NCI-H2107 treated with DMSO at 0.1 percent for 48 hours (cell line): ENCODE measurements around the gene FRRS1L.

ENCODE experiments used
- DNase-seq: peaks from one replicate; lab custom pipeline; 2025; ENCODE audit not compliant: unreplicated experiment; lab: John Stamatoyannopoulos, UW

The FRRS1L gene, protein sequence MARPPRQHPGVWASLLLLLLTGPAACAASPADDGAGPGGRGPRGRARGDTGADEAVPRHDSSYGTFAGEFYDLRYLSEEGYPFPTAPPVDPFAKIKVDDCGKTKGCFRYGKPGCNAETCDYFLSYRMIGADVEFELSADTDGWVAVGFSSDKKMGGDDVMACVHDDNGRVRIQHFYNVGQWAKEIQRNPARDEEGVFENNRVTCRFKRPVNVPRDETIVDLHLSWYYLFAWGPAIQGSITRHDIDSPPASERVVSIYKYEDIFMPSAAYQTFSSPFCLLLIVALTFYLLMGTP

DNA sequence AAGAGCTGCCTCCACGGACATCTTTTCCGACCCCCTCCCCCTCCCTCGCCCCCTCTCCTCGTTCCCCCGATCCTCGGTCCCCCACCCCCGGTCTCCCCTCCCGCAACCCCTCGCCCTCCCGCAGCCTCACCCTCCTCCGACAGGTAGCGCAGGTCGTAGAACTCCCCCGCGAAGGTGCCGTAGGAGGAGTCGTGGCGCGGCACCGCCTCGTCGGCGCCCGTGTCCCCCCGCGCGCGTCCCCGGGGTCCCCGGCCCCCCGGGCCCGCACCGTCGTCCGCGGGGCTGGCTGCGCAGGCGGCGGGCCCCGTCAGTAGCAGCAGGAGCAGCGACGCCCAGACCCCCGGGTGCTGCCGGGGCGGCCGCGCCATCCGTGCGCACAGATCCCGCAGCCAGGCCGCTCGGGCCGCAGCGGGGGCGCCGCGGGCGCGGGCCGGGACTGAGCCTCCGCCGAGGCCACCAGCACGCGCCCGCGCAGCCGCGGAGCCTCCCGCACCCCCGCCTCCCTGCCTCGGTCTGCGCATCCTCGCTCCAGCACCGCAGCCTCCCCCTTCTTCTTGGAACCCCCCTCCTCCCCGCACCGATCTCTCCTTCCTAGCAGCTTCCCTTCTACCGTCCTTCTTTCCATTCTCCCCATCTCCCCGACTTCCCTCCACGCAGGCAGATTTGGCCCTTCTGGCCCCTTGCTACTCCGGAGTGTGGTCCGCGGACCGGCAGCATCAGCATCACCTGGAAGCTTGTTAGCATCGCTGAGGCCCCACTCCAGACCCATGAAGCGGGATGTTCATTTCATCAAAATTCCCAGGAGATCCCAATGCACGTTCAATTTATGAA lies at the start of gene FRRS1L:
TSS of gene FRRS1L (minus strand) at position 479 of the 831 bp plus-strand sequence. CDS start at position 368, 111 bp downstream.
- DNase-seq = no peak

DNA sequence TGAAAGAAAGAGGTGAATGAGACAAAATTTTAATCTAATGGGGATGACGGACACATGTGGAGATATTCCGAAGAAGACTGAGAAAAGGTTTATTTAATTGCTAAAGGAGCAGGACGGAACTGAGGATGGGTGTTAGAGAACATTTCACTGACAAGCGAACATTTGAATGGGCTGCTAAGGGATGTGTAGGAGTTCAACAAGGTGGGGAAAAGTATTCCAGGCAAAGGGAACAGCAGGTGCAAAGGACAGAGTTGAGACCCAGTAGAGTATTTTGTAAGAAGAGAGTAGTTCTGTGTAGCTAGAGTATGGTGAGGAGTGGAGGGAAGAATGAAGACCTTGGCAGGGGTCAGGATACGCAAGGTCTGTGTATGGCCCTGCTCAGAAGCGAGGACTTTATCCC lies 47.4 kb upstream of the FRRS1L start:
- DNase-seq = no peak

DNA sequence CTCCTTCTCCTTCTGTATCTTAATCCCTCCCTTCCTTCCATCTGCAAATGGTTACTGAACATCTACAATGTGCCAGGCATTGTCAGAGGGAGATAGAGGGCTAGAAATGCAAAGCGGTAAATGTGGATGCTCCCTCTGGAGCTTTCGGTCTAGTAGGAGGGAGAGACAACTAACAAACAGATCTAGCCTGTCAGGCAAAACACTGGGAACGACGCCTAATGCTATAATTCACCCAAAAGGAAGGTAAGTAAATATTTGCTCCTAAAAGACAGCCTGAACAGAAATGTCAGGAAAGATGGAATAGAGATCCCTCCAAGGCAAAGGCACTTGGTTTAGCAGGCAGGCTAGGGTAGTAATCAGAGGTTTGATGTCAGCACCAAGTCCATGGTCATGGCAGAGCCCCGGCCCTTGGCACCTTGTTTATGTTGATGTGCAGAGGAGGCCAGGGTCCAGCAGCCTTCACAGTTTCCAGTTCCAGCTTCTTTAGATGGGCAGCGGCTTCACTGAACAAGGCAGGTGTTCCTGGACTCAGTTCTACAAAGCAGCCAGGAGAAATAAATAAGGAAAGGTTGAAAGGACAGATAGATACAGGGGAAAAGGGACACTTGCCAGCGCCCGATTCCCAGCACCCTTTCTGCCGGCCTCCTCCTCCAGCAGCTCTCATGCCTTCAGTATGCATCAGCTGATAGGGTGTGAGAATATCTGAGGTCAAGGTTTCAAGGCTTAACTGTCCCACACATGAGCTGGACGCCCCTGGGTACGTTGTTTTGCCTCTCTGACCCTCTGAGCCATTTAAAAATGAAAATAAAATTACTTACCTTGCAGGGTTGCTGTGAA lies 46.5 kb upstream of the FRRS1L start:
- no peak for DNase-seq

DNA sequence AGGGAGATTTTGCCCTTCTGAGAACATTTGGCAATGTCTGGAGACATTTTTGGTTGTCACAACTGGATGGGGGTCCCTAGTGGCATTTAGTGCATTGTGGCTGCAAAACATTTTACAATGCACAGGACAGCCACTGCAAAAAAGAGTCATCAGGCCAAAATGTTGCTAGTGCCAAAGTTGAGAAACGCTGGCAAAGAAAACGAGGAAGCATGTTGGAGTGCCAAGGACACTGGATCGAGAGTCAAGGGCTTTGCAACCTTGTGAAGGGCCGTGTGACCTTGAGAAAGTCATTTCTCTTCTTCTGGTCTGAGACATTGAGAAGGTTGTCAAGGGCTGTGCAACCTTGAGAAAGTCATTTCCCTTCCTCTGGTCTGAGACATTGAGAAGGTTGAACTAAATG lies 45.7 kb upstream of the FRRS1L start:
- no peak for DNase-seq

DNA sequence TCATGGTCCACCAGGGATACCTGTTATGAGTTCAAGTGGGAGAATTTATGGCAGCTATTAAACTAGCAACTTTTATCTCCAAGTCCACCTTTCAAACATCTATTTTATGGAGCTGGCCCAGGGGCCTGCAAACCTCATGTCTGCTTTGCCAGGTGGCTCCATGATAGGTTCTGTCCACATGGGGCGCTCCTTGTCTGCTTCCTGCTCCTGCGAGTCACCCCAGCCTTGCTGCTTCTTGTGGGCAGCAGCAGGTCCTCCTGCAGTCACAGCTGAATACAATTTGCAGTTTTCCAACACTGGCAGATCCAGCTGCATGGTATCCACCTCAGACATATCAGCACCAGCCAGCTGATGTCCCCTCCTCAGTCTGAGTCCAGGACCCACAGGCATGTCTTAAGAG lies 39.6 kb upstream of the FRRS1L start:
- DNase-seq = no peak

DNA sequence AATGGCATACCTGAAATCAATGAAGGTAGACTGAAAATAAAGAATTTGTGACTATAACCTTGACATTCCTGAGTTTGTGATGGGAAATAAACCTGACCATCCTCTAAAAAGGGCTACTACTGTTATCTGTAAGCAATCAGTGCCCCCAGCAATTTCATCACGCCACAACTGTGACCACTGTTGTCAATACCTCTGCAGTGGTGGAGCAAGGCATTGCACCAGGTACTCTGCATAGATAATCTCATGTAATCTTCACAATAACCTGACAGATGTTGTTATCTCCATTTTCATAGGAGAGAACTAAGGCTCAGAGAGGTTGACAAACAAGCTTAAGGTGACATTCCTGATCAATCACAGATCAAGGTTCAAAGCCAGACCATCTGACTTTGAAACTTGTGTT lies 38.5 kb upstream of the FRRS1L start:
- DNase-seq = no peak

DNA sequence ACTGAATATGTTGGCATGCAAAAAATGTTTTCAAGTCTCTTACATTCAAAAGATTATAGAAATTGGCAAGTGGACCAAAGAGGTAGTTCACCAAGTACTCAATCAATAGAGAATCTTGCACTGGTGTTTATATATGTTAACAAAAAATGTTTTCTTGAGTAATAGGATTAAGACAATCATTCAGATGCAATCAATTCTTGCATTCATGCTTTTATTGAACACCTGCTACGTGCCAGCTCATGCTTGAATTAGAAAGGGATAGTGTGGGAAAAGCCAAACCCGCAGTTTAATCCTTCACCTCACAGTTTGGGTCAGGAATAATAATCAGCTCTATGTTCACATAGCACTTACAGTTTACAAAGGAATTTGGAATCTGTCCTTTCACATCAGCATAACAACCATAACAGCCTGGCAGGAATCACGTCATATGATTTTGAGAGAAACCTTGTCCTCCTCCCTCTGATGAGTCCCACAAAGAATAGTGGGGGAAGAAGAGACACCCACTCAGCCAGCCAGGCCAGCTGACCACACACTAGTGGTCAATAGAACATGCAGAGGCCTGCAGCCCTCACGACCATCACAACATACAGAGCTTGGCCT lies 36.8 kb upstream of the FRRS1L start:
- no peak for DNase-seq

DNA sequence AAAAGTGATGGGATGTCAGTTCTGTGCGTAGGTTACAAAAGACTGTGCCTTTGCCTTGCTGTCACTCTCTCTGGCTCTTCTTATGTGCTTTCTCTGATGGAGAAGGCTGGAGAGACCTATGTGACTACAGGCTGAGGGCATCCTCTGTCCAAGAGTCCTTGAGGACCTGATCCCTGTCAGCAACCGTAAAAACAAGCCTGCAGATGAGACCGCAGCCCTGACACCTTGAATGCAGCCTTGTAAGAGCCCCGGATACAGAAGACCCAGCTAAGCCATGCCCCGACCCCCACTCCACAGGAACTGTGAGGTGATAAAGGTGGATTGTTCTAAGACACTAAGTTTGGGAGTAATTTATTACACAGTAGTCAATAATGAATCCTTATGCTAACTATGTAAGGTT lies 32.6 kb upstream of the FRRS1L start:
- no peak for DNase-seq

DNA sequence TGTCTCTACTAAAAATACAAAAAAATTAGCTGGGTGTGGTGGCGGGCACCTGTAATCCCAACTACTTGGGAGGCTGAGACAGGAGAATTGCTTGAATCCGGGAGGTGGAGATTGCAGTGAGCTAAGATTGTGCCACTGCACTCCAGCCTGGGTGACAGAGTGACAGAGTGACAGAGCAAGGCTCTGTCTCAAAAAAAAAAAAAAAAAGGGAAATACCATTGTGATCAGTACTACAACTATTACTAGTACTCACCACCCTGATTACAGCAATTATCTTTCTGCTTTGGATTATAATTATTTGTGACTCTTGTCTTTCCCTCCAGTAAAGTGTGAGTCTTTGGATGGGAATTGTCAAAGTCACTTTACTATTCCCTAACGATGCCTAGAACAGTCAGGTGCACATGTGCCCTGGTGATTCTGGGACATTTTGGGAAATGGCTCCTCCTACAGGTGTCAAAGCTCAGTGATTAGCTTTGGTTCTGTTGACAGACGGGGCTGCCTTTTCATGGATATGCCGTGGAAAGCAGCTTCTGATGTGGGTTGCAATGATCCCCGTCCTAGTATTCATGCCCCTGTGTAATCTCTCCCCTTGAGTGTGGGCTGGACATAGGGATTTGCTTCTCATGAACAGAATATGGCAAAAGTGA lies 31.8 kb upstream of the FRRS1L start:
- no peak for DNase-seq

DNA sequence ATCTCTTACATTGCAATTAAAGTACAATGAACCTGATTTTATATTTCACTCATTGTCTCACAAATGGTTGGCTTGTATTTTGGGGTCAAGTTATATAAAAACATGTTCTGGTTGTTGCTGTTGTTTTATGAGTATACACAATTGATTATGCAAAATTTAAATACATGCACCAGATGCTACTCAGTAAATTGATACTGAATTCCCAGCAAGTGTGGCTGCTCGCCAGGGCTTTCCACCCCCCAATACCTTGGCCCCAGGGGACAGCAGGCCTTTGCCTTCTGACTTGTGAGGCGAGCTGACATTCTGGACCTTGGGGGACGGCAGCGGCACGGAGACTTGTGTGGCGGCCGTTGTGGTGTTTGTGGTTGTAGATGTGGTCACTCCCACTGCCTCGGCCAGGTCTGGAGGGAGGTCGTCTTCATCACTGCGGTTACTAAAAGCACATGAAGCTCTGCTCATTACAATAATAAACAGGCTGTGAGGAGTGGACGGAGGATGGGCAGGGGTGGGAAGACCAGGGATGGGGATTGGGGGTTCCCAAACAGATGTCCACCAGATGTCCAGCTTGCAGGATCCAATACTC lies 27.0 kb upstream of the FRRS1L start:
- no peak for DNase-seq

DNA sequence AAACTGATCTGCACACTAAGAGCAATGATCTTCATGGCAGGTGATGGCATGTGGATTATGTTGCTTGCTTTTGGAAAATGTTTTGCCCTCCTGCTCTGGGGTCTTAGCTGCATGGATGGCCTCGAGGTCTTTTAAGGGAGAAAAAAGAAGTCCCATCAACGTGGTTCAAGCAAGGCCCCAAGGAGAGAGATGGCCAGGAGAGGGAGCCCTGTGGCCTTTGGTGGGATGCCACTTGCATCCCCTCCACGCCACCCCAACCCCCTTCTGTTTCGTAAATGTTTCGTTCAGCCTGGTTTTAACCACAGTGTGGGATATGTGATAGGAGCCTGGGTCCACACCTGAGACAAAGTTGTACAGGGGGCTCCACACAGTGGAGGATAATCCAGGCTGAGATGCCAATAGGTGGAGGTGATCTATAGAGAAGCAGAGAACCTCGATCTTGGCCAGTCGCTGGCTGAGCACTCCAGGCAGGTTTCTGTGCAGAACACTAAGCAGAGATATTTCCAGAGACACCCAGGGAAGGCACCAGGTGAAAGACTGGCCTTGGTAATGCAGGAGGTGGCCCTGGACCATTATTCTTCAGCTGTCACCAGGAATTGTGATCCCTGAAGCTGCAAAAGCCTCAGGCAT lies 25.8 kb upstream of the FRRS1L start:
- no peak for DNase-seq

DNA sequence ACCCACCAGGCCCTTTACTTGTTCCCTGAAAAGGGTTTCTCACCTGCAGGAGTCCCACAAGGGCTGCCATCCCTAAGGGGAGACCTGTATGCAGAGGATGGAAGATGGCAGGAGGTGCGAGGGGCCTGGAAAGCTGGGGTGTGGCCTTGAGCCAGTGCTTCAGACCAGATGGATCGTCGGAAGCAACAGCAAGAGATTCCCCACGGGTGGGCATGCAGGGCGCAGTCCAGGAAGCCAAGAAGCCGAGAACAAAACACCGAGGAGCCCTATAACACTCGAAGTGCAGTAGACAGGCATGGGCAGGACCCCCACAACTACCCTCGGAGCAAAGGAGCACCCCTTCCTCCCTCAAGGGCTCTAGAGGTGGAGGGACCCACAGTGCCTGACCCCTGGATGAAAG lies 24.7 kb upstream of the FRRS1L start:
- no peak for DNase-seq

DNA sequence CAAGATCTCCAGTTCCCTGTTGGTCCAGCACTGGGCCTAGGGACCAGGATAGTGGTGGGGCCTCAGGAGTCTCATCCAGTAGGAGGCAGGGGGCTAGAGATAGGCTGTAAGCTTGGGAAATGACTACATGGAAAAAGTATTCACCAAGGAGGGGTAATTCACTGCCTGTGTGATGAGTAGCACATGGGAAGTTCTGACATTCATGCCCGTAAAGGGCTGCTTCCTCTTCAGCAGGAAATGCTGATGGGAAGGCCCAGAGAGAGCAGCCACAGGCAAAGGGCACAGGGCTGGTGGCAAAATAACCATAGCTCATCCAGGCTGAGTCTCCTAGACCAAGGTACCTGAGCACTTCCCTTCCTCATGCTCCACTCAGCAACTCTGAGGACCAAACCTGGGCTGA lies 23.1 kb upstream of the FRRS1L start:
- DNase-seq = no peak

DNA sequence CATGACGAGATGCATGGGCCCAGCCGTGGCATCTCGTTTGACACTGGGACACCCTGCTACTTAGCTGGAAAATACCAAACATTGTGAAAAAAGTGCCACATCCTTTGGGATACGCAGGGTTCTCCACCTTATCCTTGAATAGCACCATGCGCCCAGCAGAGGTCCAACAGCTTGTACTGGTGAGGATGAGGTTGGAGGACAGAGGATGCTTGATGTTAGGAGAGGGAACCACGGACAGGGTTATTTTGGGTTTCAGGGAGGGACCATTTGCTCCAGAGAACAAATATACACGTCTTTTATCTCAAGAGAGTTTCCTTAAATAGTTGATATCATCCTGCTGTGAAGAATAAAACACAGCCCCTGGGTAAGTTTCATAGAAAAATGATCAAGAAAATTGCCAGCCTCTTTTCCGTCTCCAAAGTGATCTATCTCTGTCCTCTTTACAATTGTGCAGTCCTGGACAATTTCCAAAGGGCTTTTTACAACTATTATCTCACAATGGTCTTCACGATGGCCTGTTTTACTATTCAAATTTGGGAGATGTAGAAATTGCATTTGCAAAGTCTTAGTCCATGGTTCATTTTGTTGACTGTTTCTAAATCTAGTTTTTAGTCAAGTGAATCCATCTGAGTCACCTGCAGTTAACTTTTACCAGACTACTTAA lies 19.9 kb upstream of the FRRS1L start:
- DNase-seq = no peak

DNA sequence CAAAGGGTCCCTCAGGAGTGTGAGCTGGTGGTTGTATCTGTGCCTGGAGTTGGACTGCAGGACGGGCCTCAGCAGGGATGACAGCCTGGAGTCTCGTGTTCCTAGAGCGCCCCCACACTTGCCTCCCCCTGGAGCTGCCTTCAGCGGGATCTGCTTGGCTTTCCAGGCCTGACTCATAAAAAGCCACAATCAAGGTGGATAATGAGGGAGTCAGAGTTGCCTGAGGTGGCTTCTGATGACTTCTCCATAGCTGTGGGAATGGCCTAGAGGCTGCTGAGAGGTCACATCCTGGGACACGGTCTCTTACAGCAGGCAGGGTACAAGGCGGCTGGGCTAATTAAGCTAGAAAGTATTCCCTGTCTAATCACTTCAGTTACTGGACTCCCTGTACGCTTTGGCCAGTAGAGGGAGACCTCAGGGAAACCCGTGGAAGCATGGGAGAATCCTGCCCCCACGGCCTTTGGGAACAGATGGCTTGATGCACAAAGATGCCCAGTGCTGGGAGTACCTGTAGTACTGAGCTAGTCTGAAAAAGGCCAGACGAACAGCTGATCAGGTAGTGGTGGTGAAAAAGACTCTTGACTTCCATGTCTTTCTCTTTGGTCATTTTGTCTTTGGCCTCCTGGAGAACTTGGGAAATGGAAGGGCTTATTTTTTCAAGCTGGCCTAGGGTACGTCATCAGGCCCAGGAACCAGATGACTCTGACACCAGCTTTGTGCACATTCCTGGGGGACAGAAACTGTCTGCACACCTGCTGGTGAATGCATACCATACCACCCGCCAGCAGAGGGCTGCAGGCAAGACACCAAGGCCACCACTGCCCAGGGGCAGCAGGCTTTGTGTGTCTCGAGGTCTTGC lies 16.1 kb upstream of the FRRS1L start:
- DNase-seq = no peak

DNA sequence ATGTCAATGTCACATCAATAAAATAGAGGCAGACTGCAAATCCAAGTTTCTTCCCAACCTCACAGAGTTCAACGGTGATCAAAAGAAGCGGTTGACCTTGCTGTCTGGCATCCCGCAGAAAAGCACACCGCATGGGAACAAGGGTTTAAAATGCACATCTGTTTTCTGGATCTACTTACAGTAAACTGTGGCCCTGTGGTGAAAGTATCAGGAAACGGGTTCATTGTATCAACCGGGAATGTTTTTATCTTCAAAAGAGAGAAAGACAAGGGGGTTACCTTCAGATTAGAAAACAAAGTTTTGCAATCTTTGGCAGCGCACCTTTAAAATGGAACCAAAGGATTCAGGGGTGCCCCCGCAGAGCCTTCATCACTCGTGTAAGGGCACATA lies 15.5 kb upstream of the FRRS1L start:
- no peak for DNase-seq

DNA sequence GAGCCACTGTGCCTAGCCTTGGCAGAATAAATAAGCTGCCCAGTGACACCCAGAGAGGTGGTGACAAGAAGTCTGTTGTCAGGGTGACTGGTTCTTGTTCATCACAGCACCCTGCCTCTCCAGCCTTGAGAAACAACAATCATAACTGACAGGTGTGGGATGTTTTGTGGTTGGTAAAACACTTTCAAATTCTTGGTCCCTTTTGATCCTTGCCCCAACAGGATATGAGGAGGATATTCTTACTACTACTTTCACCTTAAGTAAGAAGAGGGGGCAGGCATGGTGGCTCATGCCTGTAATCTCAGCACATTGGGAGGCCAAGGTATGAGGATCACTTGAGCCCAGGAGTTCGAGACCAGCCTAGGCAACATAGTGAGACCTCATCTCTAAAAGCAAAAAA lies 14.2 kb upstream of the FRRS1L start:
- DNase-seq = no peak

DNA sequence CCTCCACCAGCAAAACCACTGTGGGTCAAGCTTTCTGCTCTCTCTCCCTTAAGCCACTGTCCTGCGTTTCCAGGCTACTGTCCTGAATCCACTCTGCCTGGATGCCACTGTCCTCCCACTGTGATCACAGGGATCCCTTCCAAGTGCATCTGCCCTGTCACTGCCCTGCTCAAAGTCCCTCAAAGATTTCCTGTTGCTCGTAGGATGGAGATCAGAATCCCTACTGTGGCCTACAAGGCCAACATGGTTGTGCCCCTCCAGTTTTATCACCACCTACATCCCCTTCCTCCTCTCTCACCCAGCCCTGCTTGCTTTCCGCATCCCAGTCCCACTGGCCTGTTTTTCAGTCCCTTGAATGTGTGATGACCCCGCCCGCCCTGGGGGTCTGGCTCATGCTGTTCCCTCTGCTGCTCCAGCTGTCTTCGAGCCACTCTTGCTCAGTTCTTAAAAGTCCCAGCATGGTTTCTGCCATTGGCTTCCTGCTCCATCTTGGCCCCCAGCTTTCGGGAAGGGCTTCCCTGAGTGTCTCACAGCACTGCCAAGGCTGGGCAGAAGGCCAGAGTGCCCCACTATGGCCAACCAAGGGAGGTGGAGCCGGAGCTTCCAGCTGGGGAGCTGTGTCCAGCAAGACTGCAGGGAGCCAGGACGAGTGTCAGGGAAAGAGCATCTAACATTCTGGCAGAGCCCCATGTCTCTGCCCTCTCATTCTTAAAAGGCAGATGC lies 12.9 kb upstream of the FRRS1L start:
- no peak for DNase-seq
